ENCODE data around the gene NGEF. TPM values are rescaled to one million over a fixed set of nuclear protein-coding genes. Genes with fewer than 3 reads are reported as not detected.

Gene NGEF
- total RNA-seq, 1 donor, result 17.4 TPM

GRCh38 chr2:232872826-232873225, 140.2 kb downstream of the NGEF start:
- no peak overlapping the region for H3K4me3 ChIP-seq (ENCODE audit: low read depth, low read length)
- TF ChIP-seq CTCF (IDR thresholded peaks at IDR 0.05; ENCODE audit: insufficient read depth, low read length), result no peak
- DNase-seq (ENCODE audit: low read depth), result no peak

- DNase-seq (ENCODE audit: low read depth), result no peak
- no peak for TF ChIP-seq CTCF (IDR thresholded peaks at IDR 0.05; ENCODE audit: insufficient read depth, low read length)
- no peak overlapping the region for H3K4me3 ChIP-seq (ENCODE audit: low read depth, low read length)
These were observed 141.0 kb downstream of the NGEF start for GRCh38 chr2:232871835-232872736.

- no peak for DNase-seq (ENCODE audit: low read depth)
- no peak overlapping the region for H3K4me3 ChIP-seq (ENCODE audit: low read depth, low read length)
- TF ChIP-seq CTCF (IDR thresholded peaks at IDR 0.05; ENCODE audit: insufficient read depth, low read length), result no peak
These were observed 141.6 kb downstream of the NGEF start for GRCh38 chr2:232871418-232871834.

GRCh38 chr2:232870766-232871371, 142.2 kb downstream of the NGEF start:
- no peak for TF ChIP-seq CTCF (IDR thresholded peaks at IDR 0.05; ENCODE audit: insufficient read depth, low read length)
- H3K4me3 ChIP-seq (ENCODE audit: low read depth, low read length), result no peak overlapping the region
- no peak for DNase-seq (ENCODE audit: low read depth)

GRCh38 chr2:232870018-232870765, 142.9 kb downstream of the NGEF start, which contains the start of gene SNORC:
Gene SNORC, plus strand, starts transcription at chr2:232870264. Its CDS starts 78 bp downstream, at chr2:232870342.
- no peak for TF ChIP-seq CTCF (IDR thresholded peaks at IDR 0.05; ENCODE audit: insufficient read depth, low read length)
- no peak for DNase-seq (ENCODE audit: low read depth)
- H3K4me3 ChIP-seq (ENCODE audit: low read depth, low read length), result no peak within 1 kb of the TSS

- H3K4me3 ChIP-seq (ENCODE audit: low read depth, low read length), result no peak overlapping the region
- no peak for TF ChIP-seq CTCF (IDR thresholded peaks at IDR 0.05; ENCODE audit: insufficient read depth, low read length)
- no peak for DNase-seq (ENCODE audit: low read depth)
These were observed 143.7 kb downstream of the NGEF start for GRCh38 chr2:232869138-232870017.
